ENCODE results near the gene MYG1.

The MYG1 gene

DNA sequence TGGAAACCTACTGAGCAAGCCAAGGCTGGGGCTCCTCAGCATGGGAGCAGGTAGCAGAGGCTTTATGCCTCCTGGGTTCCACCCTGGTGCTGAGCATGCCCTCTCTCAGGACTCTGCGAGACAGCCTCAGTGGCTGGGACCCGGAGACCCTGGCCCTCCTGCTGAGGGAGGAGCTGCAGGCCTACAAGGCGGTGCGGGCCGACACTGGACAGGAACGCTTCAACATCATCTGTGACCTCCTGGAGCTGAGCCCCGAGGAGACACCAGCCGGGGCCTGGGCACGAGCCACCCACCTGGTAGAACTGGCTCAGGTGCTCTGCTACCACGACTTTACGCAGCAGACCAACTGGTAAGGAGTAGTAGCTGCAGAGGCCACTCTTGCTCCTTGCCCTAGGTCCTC is 23.0 kb upstream of the MYG1 start:
- Histone ChIP-seq H3K4me3 (no peak overlapping the region), H3K9ac (ENCODE audit: insufficient read length) (no peak overlapping the region), H3K9me3 (ENCODE audit: low read depth, low read length) (no peaks in the 10 kb centered on the region), H3K27ac (no peak overlapping the region), H3K36me3 (ENCODE audit: insufficient read depth, low read length) (peaks cover 78% of the 10 kb centered on the region)
- TF ChIP-seq FOXP2 (optimal IDR thresholded peaks at IDR 0.05; ENCODE audit: control extremely low read depth, extremely low read length, insufficient read depth) (no peak), POLR2AphosphoS5 (IDR thresholded peaks at IDR 0.05; ENCODE audit: borderline replicate concordance, low read depth, low read length) (no peak), EZH2 (IDR thresholded peaks at IDR 0.05) (no peak)
- no peak for DNase-seq (ENCODE audit: low read depth, low spot score)

DNA sequence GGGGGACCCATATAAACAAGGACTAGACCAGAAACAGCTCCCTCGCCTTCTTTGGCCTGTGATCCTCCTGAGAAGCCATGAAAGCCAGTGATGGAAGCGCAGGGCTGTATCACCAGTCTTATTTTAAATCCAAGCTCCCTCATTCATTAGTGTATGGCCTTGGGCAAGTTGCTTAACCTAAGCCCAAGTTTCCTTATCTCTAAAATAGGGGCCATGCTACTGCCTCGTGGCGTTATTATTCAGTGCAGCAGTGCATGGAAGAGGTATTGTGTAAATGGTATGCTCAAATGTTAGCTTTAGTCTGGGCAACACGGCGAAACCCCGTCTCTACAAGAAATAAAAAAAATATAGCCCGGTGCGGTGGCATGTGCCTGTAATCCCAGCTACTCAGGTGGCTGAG is 21.5 kb upstream of the MYG1 start:
- H3K36me3 ChIP-seq (ENCODE audit: insufficient read depth, low read length) = peaks cover 85% of the 10 kb centered on the region
- no peak for TF ChIP-seq EZH2 (IDR thresholded peaks at IDR 0.05)

DNA sequence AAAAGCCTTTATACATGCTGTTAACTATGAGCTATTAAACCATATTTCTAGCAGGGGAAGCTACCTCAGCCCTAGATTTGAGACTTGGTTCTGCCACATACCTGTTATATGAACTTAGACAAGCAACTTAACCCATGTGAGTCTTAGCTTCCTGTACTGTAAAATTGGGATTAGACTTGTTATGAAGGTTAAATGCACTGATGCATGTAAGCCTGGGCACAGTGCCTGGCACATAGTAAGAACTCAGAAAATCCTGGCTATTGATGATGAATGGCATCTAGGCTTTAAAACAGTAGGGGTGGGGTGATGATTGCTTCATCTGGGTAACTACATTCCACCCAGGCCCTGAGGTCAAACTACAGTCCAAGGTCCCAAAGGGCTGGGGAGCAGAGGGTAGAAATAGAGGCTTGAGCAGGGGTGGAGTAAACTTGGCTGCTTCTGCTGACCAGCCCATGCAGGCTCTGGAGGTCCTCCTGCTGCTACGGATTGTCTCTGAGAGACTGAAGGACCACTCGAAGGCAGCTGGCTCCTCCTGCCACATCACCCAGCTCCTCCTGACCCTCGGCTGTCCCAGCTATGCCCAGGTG is 20.1 kb upstream of the MYG1 start:
- H3K9ac ChIP-seq (ENCODE audit: insufficient read length) = no peak overlapping the region
- TF ChIP-seq POLR2AphosphoS5 (IDR thresholded peaks at IDR 0.05; ENCODE audit: borderline replicate concordance, low read depth, low read length) (no peak), EZH2 (IDR thresholded peaks at IDR 0.05) (no peak), FOXP2 (optimal IDR thresholded peaks at IDR 0.05; ENCODE audit: control extremely low read depth, extremely low read length, insufficient read depth) (no peak)

More for the DNA sequence above, 21.5 kb upstream of the MYG1 start:
- Histone ChIP-seq H3K9ac (ENCODE audit: insufficient read length) (no peak overlapping the region), H3K9me3 (ENCODE audit: low read depth, low read length) (no peaks in the 10 kb centered on the region), H3K27ac (no peak overlapping the region), H3K4me3 (no peak overlapping the region)
- no peak for DNase-seq (ENCODE audit: low read depth, low spot score)

DNA sequence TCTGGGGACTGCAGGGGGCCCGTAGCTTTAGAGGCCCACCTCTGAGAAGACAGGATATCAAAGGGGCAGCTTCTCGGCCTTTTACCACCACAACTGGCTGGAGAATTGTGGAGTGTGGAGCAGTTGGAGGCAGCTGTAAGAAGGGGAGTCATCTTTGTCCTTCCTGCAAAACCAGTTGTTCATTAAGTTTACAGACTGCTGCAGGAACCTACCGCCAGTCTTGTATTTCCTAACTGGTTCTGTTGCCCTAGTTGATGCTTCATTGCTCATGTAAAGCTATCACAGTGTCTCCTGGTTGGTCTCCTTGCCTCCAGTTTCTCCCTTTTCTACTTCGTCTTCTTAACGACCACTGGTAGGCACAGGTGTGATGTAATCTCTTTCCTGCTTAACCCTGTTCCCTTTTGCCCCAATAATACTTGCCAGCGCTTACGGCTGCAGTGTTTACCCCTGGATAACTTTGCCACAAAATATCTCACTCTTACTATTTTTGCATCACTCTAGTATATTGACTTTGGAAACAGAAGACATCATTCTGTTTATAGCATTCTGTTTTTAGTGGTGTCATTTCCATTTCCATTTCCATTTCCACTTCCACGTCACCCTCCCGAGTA is 19.5 kb upstream of the MYG1 start:
- no peak overlapping the region for H3K9ac ChIP-seq (ENCODE audit: insufficient read length)
- H3K36me3 ChIP-seq (ENCODE audit: insufficient read depth, low read length) = peaks cover 96% of the 10 kb centered on the region
- H3K9me3 ChIP-seq (ENCODE audit: low read depth, low read length) = no peaks in the 10 kb centered on the region
- DNase-seq (ENCODE audit: low read depth, low spot score) = no peak
- no peak overlapping the region for H3K4me3 ChIP-seq
- no peak overlapping the region for H3K27ac ChIP-seq
- TF ChIP-seq POLR2AphosphoS5 (IDR thresholded peaks at IDR 0.05; ENCODE audit: borderline replicate concordance, low read depth, low read length) (no peak), FOXP2 (optimal IDR thresholded peaks at IDR 0.05; ENCODE audit: control extremely low read depth, extremely low read length, insufficient read depth) (no peak), EZH2 (IDR thresholded peaks at IDR 0.05) (no peak)

More for the DNA sequence above, 20.1 kb upstream of the MYG1 start:
- H3K27ac ChIP-seq = no peak overlapping the region
- no peak overlapping the region for H3K4me3 ChIP-seq
- H3K36me3 ChIP-seq (ENCODE audit: insufficient read depth, low read length) = peaks cover 95% of the 10 kb centered on the region
- no peaks in the 10 kb centered on the region for H3K9me3 ChIP-seq (ENCODE audit: low read depth, low read length)
- no peak for DNase-seq (ENCODE audit: low read depth, low spot score)

DNA sequence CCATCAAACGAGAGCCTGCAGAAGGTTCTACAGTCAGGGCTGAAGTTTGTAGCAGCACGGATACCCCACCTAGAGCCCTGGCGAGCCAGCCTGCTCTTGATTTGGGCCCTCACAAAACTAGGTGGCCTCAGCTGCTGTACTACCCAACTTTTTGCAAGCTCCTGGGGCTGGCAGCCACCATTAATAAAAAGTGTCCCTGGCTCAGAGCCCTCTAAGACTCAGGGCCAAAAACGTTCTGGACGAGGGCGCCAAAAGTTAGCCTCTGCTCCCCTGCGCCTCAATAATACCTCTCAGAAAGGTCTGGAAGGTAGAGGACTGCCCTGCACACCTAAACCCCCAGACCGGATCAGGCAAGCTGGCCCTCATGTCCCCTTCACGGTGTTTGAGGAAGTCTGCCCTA is 13.0 kb upstream of the MYG1 start:
- H3K27ac ChIP-seq = no peak overlapping the region
- DNase-seq (ENCODE audit: low read depth, low spot score) = no peak
- no peaks in the 10 kb centered on the region for H3K9me3 ChIP-seq (ENCODE audit: low read depth, low read length)
- TF ChIP-seq POLR2AphosphoS5 (IDR thresholded peaks at IDR 0.05; ENCODE audit: borderline replicate concordance, low read depth, low read length) (no peak), FOXP2 (optimal IDR thresholded peaks at IDR 0.05; ENCODE audit: control extremely low read depth, extremely low read length, insufficient read depth) (no peak), EZH2 (IDR thresholded peaks at IDR 0.05) (no peak)
- no peak overlapping the region for H3K9ac ChIP-seq (ENCODE audit: insufficient read length)
- peaks cover 86% of the 10 kb centered on the region for H3K36me3 ChIP-seq (ENCODE audit: insufficient read depth, low read length)
- no peak overlapping the region for H3K4me3 ChIP-seq

DNA sequence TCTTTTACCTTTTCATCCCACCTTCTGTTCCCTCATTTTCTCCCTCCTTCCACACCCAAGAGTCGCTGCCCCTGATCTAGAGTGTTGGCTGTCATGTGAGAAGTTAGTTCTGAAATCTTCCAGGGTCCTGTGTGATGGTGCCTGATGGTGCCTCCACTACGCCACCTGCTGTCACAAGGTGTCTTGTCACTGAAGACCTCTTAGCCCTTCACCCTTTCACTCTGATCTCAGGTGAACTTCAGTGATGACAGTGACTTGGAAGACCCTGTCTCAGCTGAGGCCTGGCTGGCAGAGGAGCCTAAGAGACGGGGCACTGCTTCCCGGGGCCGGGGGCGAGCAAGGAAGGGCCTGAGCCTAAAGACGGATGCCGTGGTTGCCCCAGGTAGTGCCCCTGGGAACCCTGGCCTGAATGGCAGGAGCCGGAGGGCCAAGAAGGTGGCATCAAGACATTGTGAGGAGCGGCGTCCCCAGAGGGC is 11.7 kb upstream of the MYG1 start:
- H3K27ac ChIP-seq = no peak overlapping the region
- H3K9ac ChIP-seq (ENCODE audit: insufficient read length) = no peak overlapping the region
- DNase-seq (ENCODE audit: low read depth, low spot score) = no peak
- no peaks in the 10 kb centered on the region for H3K9me3 ChIP-seq (ENCODE audit: low read depth, low read length)
- no peak overlapping the region for H3K4me3 ChIP-seq
- TF ChIP-seq EZH2 (IDR thresholded peaks at IDR 0.05) (no peak), FOXP2 (optimal IDR thresholded peaks at IDR 0.05; ENCODE audit: control extremely low read depth, extremely low read length, insufficient read depth) (no peak), POLR2AphosphoS5 (IDR thresholded peaks at IDR 0.05; ENCODE audit: borderline replicate concordance, low read depth, low read length) (no peak)
- peaks cover 86% of the 10 kb centered on the region for H3K36me3 ChIP-seq (ENCODE audit: insufficient read depth, low read length)

DNA sequence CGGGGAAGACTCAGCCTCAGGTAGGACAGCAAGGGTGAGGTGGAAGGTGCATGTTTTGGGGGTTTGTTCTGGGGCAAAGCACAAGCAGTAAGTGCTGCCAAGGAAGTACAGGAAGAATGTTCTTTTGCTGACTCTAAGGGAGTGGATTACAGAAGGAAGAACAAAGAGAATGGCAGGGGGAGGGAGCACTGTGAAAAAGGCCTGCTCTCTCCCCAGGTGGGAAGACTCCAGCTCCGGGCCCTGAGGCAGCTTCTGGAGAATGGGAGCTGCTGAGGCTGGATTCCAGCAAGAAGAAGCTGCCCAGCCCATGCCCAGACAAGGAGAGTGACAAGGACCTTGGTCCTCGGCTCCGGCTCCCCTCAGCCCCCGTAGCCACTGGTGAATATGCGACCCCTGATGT is 11.2 kb upstream of the MYG1 start:
- no peak for DNase-seq (ENCODE audit: low read depth, low spot score)
- no peak for TF ChIP-seq POLR2AphosphoS5 (IDR thresholded peaks at IDR 0.05; ENCODE audit: borderline replicate concordance, low read depth, low read length)
- no peak for TF ChIP-seq FOXP2 (optimal IDR thresholded peaks at IDR 0.05; ENCODE audit: control extremely low read depth, extremely low read length, insufficient read depth)
- TF ChIP-seq EZH2 (IDR thresholded peaks at IDR 0.05) = no peak
- Histone ChIP-seq H3K9me3 (ENCODE audit: low read depth, low read length) (no peaks in the 10 kb centered on the region), H3K4me3 (no peak overlapping the region), H3K27ac (no peak overlapping the region), H3K9ac (ENCODE audit: insufficient read length) (no peak overlapping the region), H3K36me3 (ENCODE audit: insufficient read depth, low read length) (peaks cover 86% of the 10 kb centered on the region)

DNA sequence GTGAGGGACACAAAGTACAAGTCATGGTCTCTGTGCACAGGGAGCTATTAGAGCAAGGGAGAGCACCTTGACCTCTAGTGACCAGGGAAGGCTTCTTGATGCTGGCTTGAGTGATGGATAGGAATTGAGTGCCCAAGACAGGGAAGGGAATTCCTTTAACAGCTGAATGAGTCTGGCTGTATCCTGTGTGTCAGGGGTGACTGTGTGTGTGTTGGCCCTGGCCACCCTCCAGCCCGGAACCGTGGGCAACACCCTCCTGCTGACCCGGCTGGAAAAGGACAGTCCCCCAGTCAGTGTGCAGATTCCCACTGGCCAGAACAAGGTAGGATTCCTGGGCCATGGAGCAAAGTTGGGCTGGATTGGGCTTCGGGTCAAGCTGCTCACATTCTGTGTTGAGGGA is 9.6 kb upstream of the MYG1 start:
- no peak overlapping the region for H3K4me3 ChIP-seq
- no peak overlapping the region for H3K27ac ChIP-seq
- no peak overlapping the region for H3K9ac ChIP-seq (ENCODE audit: insufficient read length)
- DNase-seq (ENCODE audit: low read depth, low spot score) = no peak
- H3K9me3 ChIP-seq (ENCODE audit: low read depth, low read length) = no peaks in the 10 kb centered on the region
- H3K36me3 ChIP-seq (ENCODE audit: insufficient read depth, low read length) = peaks cover 80% of the 10 kb centered on the region
- no peak for TF ChIP-seq FOXP2 (optimal IDR thresholded peaks at IDR 0.05; ENCODE audit: control extremely low read depth, extremely low read length, insufficient read depth)
- no peak for TF ChIP-seq POLR2AphosphoS5 (IDR thresholded peaks at IDR 0.05; ENCODE audit: borderline replicate concordance, low read depth, low read length)
- TF ChIP-seq EZH2 (IDR thresholded peaks at IDR 0.05) = no peak

DNA sequence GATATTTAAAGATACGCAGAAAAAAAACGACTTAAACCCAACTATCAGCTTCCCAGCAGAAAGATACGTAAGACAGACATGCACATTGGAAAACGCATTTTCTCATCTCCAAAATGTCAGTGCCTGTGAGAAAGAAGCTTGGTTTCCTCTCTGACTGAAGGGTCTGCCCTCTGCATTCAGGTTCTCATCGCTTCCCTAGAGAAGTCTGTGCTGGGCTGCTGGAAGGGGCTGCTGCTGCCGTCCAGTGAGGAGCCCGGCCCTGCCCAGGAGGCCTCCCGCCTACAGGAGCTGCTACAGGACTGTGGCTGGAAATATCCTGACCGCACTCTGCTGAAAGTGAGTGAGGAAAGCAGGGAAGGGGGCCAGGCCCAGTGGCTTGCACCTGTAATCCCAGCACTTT is 8.8 kb upstream of the MYG1 start:
- Histone ChIP-seq H3K9ac (ENCODE audit: insufficient read length) (no peak overlapping the region), H3K27ac (no peak overlapping the region), H3K36me3 (ENCODE audit: insufficient read depth, low read length) (peaks cover 76% of the 10 kb centered on the region), H3K9me3 (ENCODE audit: low read depth, low read length) (no peaks in the 10 kb centered on the region), H3K4me3 (no peak overlapping the region)
- no peak for DNase-seq (ENCODE audit: low read depth, low spot score)
- TF ChIP-seq FOXP2 (optimal IDR thresholded peaks at IDR 0.05; ENCODE audit: control extremely low read depth, extremely low read length, insufficient read depth) (no peak), EZH2 (IDR thresholded peaks at IDR 0.05) (no peak), POLR2AphosphoS5 (IDR thresholded peaks at IDR 0.05; ENCODE audit: borderline replicate concordance, low read depth, low read length) (no peak)

Measured in SK-N-MC (cell line).